H9 (cell line): ENCODE results near the gene ANKRD27. TPM values are rescaled to one million over a fixed set of nuclear protein-coding genes. Genes with fewer than 3 reads are reported as not detected.

Experiments
- DNase-seq: peaks from one replicate; pipeline ENCODE4 v3.0.0-alpha.2; 2017
- H2AFZ ChIP-seq: one replicate; pipeline ENCODE4 v1.6.1; 2013; ENCODE audit warnings: mild to moderate bottlenecking, low read length, control low read depth, moderate library complexity
- H2AK5ac ChIP-seq: 2 replicates; pipeline ENCODE4 v1.6.1; 2013; ENCODE audit warnings: low read length, control low read depth, mixed read lengths; ENCODE audit not compliant: insufficient read length
- H2BK120ac ChIP-seq: one replicate; pipeline ENCODE4 v1.6.1; 2013; ENCODE audit warnings: low read depth, mild to moderate bottlenecking, low read length, control low read depth, inconsistent platforms; ENCODE audit not compliant: poor library complexity, severe bottlenecking
- H2BK12ac ChIP-seq: 2 replicates; pipeline ENCODE4 v1.6.1; 2013; ENCODE audit warnings: low read length, control low read depth, mixed read lengths, low read depth; ENCODE audit not compliant: insufficient read length
- H2BK15ac ChIP-seq: 2 replicates; pipeline ENCODE4 v1.6.1; 2013; ENCODE audit warnings: low read depth, low read length, control low read depth
- H2BK20ac ChIP-seq: one replicate; pipeline ENCODE4 v1.6.1; 2013; ENCODE audit warnings: low read depth, mild to moderate bottlenecking, low read length, control low read depth, inconsistent platforms; ENCODE audit not compliant: poor library complexity, severe bottlenecking
- H2BK5ac ChIP-seq: 2 replicates; pipeline ENCODE4 v1.6.1; 2013; ENCODE audit warnings: low read length, control low read depth, mixed read lengths; ENCODE audit not compliant: insufficient read length
- H3K14ac ChIP-seq: 2 replicates; pipeline ENCODE4 v1.6.1; 2013; ENCODE audit warnings: low read length, control low read depth; ENCODE audit not compliant: insufficient read depth
- H3K18ac ChIP-seq: 2 replicates; pipeline ENCODE4 v1.6.1; 2013; ENCODE audit warnings: low read depth, mild to moderate bottlenecking, mixed read lengths, low read length, control low read depth; ENCODE audit not compliant: insufficient read length
- H3K23ac ChIP-seq: 2 replicates; pipeline ENCODE4 v1.6.1; 2013; ENCODE audit warnings: low read length, control low read depth, mixed read lengths, low read depth; ENCODE audit not compliant: insufficient read length
- H3K23me2 ChIP-seq: 2 replicates; pipeline ENCODE4 v1.6.1; 2013; ENCODE audit warnings: low read depth, mild to moderate bottlenecking, mixed read lengths, low read length, control low read depth; ENCODE audit not compliant: insufficient read length, poor library complexity, severe bottlenecking
- H3K27ac ChIP-seq: 2 replicates; pipeline ENCODE4 v1.5.1; 2013; ENCODE audit warnings: low read length, control low read depth, mixed read lengths, low read depth; ENCODE audit not compliant: insufficient read length
- H3K27me3 ChIP-seq: 2 replicates; pipeline ENCODE4 v1.6.1; 2013; ENCODE audit warnings: low read length, control low read depth, inconsistent platforms; ENCODE audit not compliant: insufficient read depth
- H3K4ac ChIP-seq: 2 replicates; pipeline ENCODE4 v1.6.1; 2013; ENCODE audit warnings: low read depth, mild to moderate bottlenecking, control low read depth, inconsistent platforms, low read length, moderate library complexity
- H3K4me1 ChIP-seq: 2 replicates; pipeline ENCODE4 v1.6.1; 2013; ENCODE audit warnings: low read length, control low read depth, inconsistent platforms; ENCODE audit not compliant: insufficient read depth
- H3K4me2 ChIP-seq: 2 replicates; pipeline ENCODE4 v1.6.1; 2013; ENCODE audit warnings: low read length, control low read depth, mixed read lengths; ENCODE audit not compliant: insufficient read length, insufficient read depth
- H3K56ac ChIP-seq: 2 replicates; pipeline ENCODE4 v1.6.1; 2013; ENCODE audit warnings: low read depth, mild to moderate bottlenecking, mixed read lengths, low read length, control low read depth; ENCODE audit not compliant: insufficient read length
- H3K79me1 ChIP-seq: 2 replicates; pipeline ENCODE4 v1.6.1; 2013; ENCODE audit warnings: low read depth, mild to moderate bottlenecking, moderate library complexity, low read length, control low read depth, inconsistent platforms; ENCODE audit not compliant: insufficient read depth, poor library complexity, severe bottlenecking
- H3K79me2 ChIP-seq: 2 replicates; pipeline ENCODE4 v1.6.1; 2013; ENCODE audit warnings: low read length, control low read depth, inconsistent platforms; ENCODE audit not compliant: insufficient read depth
- H3K9ac ChIP-seq: 2 replicates; pipeline ENCODE4 v1.6.1; 2013; ENCODE audit warnings: low read length, control low read depth, mixed read lengths; ENCODE audit not compliant: insufficient read length; ENCODE audit errors: extremely low read depth
- H3K9me3 ChIP-seq: one replicate; pipeline ENCODE4 v1.6.1; 2013; ENCODE audit warnings: low read depth, low read length, inconsistent platforms; ENCODE audit not compliant: control insufficient read depth
- H3T11ph ChIP-seq: one replicate; pipeline ENCODE4 v1.6.1; 2013; ENCODE audit warnings: mild to moderate bottlenecking, low read length, control low read depth, inconsistent platforms
- H4K20me1 ChIP-seq: one replicate; pipeline ENCODE4 v1.6.1; 2013; ENCODE audit not compliant: control insufficient read depth, insufficient read length, insufficient read depth
- H4K5ac ChIP-seq: 2 replicates; pipeline ENCODE4 v1.6.1; 2013; ENCODE audit warnings: low read depth, mild to moderate bottlenecking, mixed read lengths, low read length, control low read depth; ENCODE audit not compliant: insufficient read length
- H4K8ac ChIP-seq: replicated peaks from 2 replicates; pipeline ENCODE4 v1.6.1; 2013; ENCODE audit warnings: low read length, control low read depth, mixed read lengths, low read depth; ENCODE audit not compliant: insufficient read length
- H4K91ac ChIP-seq: 2 replicates; pipeline ENCODE4 v1.6.1; 2013; ENCODE audit warnings: low read depth, mild to moderate bottlenecking, moderate library complexity, mixed read lengths, low read length, control low read depth; ENCODE audit not compliant: insufficient read length
- H3K27ac Mint-ChIP-seq, 3 experiments: 2 replicates in 2 of 3; 3 replicates in 1 of 3; pipeline ENCODE4 v1.8.0; 2020 to 2021; ENCODE audit warnings: mixed read lengths in 3 of 3, mild to moderate bottlenecking in 1 of 3, moderate library complexity in 1 of 3
- H3K27me3 Mint-ChIP-seq: 2 replicates; pipeline ENCODE4 v1.8.0; 2021; ENCODE audit warnings: low read depth, mild to moderate bottlenecking, moderate library complexity, mixed read lengths
- H3K36me3 Mint-ChIP-seq, 3 experiments: 2 replicates in 2 of 3; 3 replicates in 1 of 3; pipeline ENCODE4 v1.8.0; 2020 to 2021; ENCODE audit warnings: low read depth in 3 of 3, mixed read lengths in 3 of 3; ENCODE audit not compliant: insufficient read depth in 1 of 3
- H3K4me1 Mint-ChIP-seq, 2 experiments: 2 replicates each; pipeline ENCODE4 v1.8.0; 2020; ENCODE audit warnings: mixed read lengths in 2 of 2
- H3K4me3 Mint-ChIP-seq, 2 experiments: 2 replicates in 1 of 2; 3 replicates in 1 of 2; pipeline ENCODE4 v1.8.0; 2020 to 2021; ENCODE audit warnings: mild to moderate bottlenecking in 2 of 2, mixed read lengths in 2 of 2, moderate library complexity in 1 of 2
- H3K9me3 Mint-ChIP-seq, 2 experiments: 2 replicates in 1 of 2; 3 replicates in 1 of 2; pipeline ENCODE4 v1.8.0; 2020; ENCODE audit warnings: mild to moderate bottlenecking in 2 of 2, mixed read lengths in 2 of 2, moderate library complexity in 1 of 2
- WGBS: extraction: QIAGEN DNeasy Blood & Tissue Kit; methylation state at CpG from one replicate; pipeline ENCODE4 v1.1.7; 2013; ENCODE audit warnings: missing lambda C conversion rate, low lambda C conversion rate, mixed read lengths; ENCODE audit not compliant: insufficient read length; ENCODE audit errors: extremely low coverage; 5-methylcytosine and 5-hydroxymethylcytosine counted together
- total RNA-seq: library from RNA; stranded (reverse); gene quantifications from 2 replicates; pipeline ENCODE4 v1.2.1, GENCODE V29; 2021
- TF ChIP-seq, protein P1 (sequence below): fragments of 200-600 bp; sonication (generic); conservative IDR thresholded peaks from 3 replicates; pipeline ENCODE4 v1.8.0; 2021; ENCODE audit warnings: antibody characterized with exemption, mild to moderate bottlenecking

ANKRD27 gene
- total RNA-seq, 1 experiment from 2014 or later = 40.7 TPM

GRCh38 chr19:32595491-32595890, 79.5 kb downstream of the ANKRD27 start:
- no peak overlapping the region for H4K5ac ChIP-seq
- H3K79me2 ChIP-seq = no peaks in the 10 kb centered on the region
- no peaks in the 10 kb centered on the region for H3K79me1 ChIP-seq
- no peak overlapping the region for H3T11ph ChIP-seq
- H3K4me1 Mint-ChIP-seq = peaks cover 8 to 10% of the 10 kb centered on the region in 2 experiments
- no CpG with 5 or more reads among the region's 6 CpGs for WGBS
- no peak overlapping the region for H2BK120ac ChIP-seq
- H3K36me3 Mint-ChIP-seq = peaks cover 62 to 84% (median 83%) of the 10 kb centered on the region in 3 experiments
- no peak overlapping the region for H2AFZ ChIP-seq
- peaks cover 17 to 26% of the 10 kb centered on the region in 2 experiments for H3K9me3 Mint-ChIP-seq
- no peaks in the 10 kb centered on the region for H4K20me1 ChIP-seq
- no peak overlapping the region for H3K27ac ChIP-seq
- H2BK15ac ChIP-seq = no peak overlapping the region
- H3K9ac ChIP-seq = no peak overlapping the region
- TF ChIP-seq, protein P1, sequence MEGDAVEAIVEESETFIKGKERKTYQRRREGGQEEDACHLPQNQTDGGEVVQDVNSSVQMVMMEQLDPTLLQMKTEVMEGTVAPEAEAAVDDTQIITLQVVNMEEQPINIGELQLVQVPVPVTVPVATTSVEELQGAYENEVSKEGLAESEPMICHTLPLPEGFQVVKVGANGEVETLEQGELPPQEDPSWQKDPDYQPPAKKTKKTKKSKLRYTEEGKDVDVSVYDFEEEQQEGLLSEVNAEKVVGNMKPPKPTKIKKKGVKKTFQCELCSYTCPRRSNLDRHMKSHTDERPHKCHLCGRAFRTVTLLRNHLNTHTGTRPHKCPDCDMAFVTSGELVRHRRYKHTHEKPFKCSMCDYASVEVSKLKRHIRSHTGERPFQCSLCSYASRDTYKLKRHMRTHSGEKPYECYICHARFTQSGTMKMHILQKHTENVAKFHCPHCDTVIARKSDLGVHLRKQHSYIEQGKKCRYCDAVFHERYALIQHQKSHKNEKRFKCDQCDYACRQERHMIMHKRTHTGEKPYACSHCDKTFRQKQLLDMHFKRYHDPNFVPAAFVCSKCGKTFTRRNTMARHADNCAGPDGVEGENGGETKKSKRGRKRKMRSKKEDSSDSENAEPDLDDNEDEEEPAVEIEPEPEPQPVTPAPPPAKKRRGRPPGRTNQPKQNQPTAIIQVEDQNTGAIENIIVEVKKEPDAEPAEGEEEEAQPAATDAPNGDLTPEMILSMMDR = no peak
- H2BK20ac ChIP-seq = no peak overlapping the region
- H3K23ac ChIP-seq = no peak overlapping the region
- H3K18ac ChIP-seq = no peak overlapping the region
- no peak overlapping the region for H2BK5ac ChIP-seq
- no peaks in the 10 kb centered on the region for H3K27me3 ChIP-seq
- H3K4me3 Mint-ChIP-seq = no peak overlapping the region
- H3K9me3 ChIP-seq = no peaks in the 10 kb centered on the region
- H3K14ac ChIP-seq = no peak overlapping the region
- H2BK12ac ChIP-seq = no peak overlapping the region
- no peak overlapping the region for H3K4me2 ChIP-seq
- H3K56ac ChIP-seq = no peak overlapping the region
- no peak overlapping the region for H4K91ac ChIP-seq
- H2AK5ac ChIP-seq = no peak overlapping the region
- H3K4ac ChIP-seq = no peak overlapping the region
- no peak for DNase-seq
- no peaks in the 10 kb centered on the region for H3K4me1 ChIP-seq
- no peaks in the 10 kb centered on the region for H3K23me2 ChIP-seq
- H4K8ac ChIP-seq = no peak overlapping the region
- H3K27ac Mint-ChIP-seq = 0 out of 7 replicates have a peak overlapping the region, but pooled peaks of 1 of the 3 experiments have one; percentile 39
- peaks cover 2% of the 10 kb centered on the region; the same call in 1 of the 2 replicates for H3K27me3 Mint-ChIP-seq
